GM21528 (cell line): ENCODE measurements around the gene IQSEC3.

Experiments used
- ATAC-seq: cut with Tn5 transposase; IDR thresholded peaks from one replicate; pipeline ENCODE4 v1.9.1; 2021; ENCODE audit warnings: mild to moderate bottlenecking, moderate library complexity; ENCODE audit not compliant: unreplicated experiment, low FRiP score

IQSEC3 gene

GRCh38 chr12:227286-227915 is 160.8 kb downstream of the IQSEC3 start:
- no peak for ATAC-seq
